Measurements from ENCODE around the gene ZNF581.

DNA sequence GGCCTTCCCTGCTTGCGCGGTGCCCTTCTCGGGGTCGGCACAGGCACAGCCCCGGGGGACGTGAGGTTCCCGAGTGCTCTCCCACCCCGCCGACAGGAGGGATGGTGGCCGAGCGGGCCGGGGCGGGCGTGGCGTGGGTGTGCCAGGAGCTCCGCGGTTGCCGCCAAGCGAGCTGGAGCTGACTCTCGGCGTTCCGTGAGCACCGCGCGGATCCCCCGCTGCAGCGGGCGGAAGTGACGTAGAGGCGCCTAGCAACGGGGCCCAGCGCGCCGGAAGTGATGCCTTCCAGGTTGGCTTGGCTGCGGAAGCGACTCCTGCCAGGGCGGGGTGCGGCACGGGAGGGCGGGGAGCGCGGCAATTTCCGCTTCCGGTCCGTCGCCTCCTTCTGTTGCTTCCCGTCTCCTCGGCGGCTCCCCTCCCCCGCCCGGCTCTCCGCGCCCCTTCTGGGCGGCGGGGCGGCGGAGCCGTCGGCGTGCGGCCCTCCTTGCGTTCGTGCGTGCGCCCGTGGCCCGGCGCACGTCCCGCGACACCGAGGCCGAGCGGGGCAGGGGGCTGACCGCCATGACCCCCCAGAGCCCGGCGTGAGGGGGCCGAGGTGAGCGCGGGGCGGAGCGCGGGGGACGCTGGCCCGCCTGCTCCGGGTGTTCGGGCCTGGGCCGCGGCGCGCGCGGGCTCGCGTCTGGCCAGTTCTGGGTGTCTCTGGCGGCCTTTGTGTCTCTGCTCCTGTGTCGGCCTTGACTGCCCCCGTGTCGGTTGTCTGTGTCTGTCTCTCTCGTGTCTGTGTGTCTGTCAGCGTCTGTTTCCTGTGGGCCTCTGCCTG lies 31.6 kb downstream of the ZNF581 start, which contains the start of gene EPN1:
- TF ChIP-seq L3MBTL2 (conservative IDR thresholded peaks at IDR 0.05) (0 out of 2 replicates have a peak, but pooled peaks have one; percentile 16), SP1 (IDR thresholded peaks at IDR 0.05) (no peak), NFRKB (IDR thresholded peaks at IDR 0.05) (no peak), BHLHE40 (IDR thresholded peaks at IDR 0.05; ENCODE audit: borderline replicate concordance) (no peak), ARNT (IDR thresholded peaks at IDR 0.05) (peak; percentile 63), SUZ12 (IDR thresholded peaks at IDR 0.05) (no peak), ELF4 (IDR thresholded peaks at IDR 0.05) (peak; percentile 32; the same call in 1 of the 2 replicates), TARDBP (IDR thresholded peaks at IDR 0.05) (no peak), FOXM1 (IDR thresholded peaks at IDR 0.05; ENCODE audit: borderline replicate concordance) (peak; percentile 57; the same call in 1 of the 2 replicates), ZNF384 (IDR thresholded peaks at IDR 0.05) (no peak), HDGF (IDR thresholded peaks at IDR 0.05; ENCODE audit: borderline replicate concordance) (no peak)
- TF ChIP-seq, protein P1, sequence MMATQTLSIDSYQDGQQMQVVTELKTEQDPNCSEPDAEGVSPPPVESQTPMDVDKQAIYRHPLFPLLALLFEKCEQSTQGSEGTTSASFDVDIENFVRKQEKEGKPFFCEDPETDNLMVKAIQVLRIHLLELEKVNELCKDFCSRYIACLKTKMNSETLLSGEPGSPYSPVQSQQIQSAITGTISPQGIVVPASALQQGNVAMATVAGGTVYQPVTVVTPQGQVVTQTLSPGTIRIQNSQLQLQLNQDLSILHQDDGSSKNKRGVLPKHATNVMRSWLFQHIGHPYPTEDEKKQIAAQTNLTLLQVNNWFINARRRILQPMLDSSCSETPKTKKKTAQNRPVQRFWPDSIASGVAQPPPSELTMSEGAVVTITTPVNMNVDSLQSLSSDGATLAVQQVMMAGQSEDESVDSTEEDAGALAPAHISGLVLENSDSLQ (IDR thresholded peaks at IDR 0.05): no peak

Data from HEK293T (cell line).